SH-SY5Y (cell line): ENCODE measurements around the gene CHN1.

Experiments used
- GATA2 ChIP-seq: IDR thresholded peaks from 2 replicates; pipeline ENCODE4 v1.6.1; 2011; ENCODE audit warnings: mild to moderate bottlenecking, low read depth, low read length
- GATA3 ChIP-seq: IDR thresholded peaks from 2 replicates; pipeline ENCODE4 v1.6.1; 2011; ENCODE audit warnings: low read depth, mild to moderate bottlenecking, low read length, moderate library complexity

DNA sequence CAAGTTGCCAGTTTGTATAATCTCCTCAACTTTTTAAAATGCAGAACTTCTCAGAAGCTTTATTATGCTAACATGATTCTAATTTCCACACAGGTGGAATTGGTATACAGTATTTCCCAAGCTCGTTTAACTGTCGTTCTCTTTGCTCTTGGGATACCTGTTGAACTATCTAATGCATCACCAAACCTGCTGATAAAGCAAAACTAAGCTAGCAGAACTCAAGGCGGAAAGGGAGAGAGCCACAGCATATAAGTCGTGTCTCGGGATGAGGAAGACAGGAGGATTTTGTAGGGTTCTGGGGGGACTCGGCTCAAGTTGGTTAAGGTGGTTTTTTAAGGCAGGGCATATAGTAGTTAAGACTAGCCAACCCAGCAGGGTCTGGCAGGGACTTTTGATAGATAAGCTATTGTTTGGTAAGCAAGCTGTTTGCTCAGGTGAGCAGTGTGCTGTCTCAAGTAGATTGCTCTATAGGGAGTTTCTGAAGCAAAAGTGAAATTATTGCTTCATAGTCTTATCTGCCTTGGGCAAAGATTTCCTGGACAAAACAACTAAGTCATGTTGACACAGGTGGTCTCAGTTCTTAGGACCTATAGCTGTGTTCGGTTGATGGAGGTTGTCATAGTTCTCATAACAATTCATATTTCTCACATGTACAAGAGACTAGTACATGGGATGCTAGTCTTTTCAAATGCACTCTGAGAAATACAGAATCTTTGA lies 212.7 kb downstream of the CHN1 start:
- no peak for TF ChIP-seq GATA2
- no peak for TF ChIP-seq GATA3
